Tibial artery (tissue), 4 donors: ENCODE results near the gene ADI1.

Source experiments
- DNase-seq, 2 donors: peaks; one replicate each; pipeline ENCODE4 v3.0.0-alpha.2; 2019
- H3K27ac ChIP-seq, 2 donors: fragments of 200-600 bp; sonication (generic) in 1 of 2; 1 replicate in 1 of 2; 2 replicates in 1 of 2; pipeline ENCODE4 v1.5.1; 2018 to 2019; ENCODE audit warnings: mild to moderate bottlenecking in 1 of 2
- H3K27me3 ChIP-seq, 2 donors: fragments of 200-600 bp; sonication (generic) in 1 of 2; one replicate each; pipeline versions ENCODE4 v1.5.1 to v1.6.0; 2016 to 2019
- H3K36me3 ChIP-seq, 3 donors: fragments of 200-600 bp; sonication (generic) in 2 of 3; one replicate each; pipeline ENCODE4 v1.5.1; 2016 to 2019; ENCODE audit warnings: mild to moderate bottlenecking in 2 of 3
- H3K4me1 ChIP-seq, 4 donors: fragments of 200-600 bp; sonication (generic) in 2 of 4; 1 replicate in 3 of 4; 2 replicates in 1 of 4; pipeline ENCODE4 v1.5.1; 2016 to 2019
- H3K4me3 ChIP-seq, 2 donors: fragments of 200-600 bp; sonication (generic) in 1 of 2; 1 replicate in 1 of 2; 2 replicates in 1 of 2; pipeline ENCODE4 v1.5.1; 2018 to 2019; ENCODE audit warnings: mild to moderate bottlenecking in 2 of 2
- H3K9me3 ChIP-seq, 3 donors: fragments of 200-600 bp; sonication (generic) in 1 of 3; one replicate each; pipeline ENCODE4 v1.5.1; 2016 to 2019
- CTCF ChIP-seq, 2 experiments: fragments of 200-600 bp in 1 of 2; fragments of 450-650 bp in 1 of 2; IDR thresholded peaks; one replicate each; pipeline ENCODE4 v1.5.1; 2017 to 2019; ENCODE audit warnings: antibody characterized with exemption in 2 of 2, mild to moderate bottlenecking in 1 of 2, moderate library complexity in 1 of 2
- intact Hi-C: fragments of 100-400 bp; cut with DNase I; formaldehyde crosslinking; loops from one replicate; pipeline ENCODE4 v1.15.0; 2023; ENCODE audit warnings: low total_unique reads

The ADI1 gene

GRCh38 chr2:3483227-3483985 lies 35.9 kb downstream of the ADI1 start:
- peaks cover 14 to 71% (median 48%) of the 10 kb centered on the region in 3 donors for H3K36me3 ChIP-seq

GRCh38 chr2:3482363-3482821 lies 36.9 kb downstream of the ADI1 start:
- no peak overlapping the region for H3K27ac ChIP-seq
- TF ChIP-seq CTCF (IDR thresholded peaks at IDR 0.05), result no peak
- H3K9me3 ChIP-seq, result no peaks in the 10 kb centered on the region
- intact Hi-C loops, result no loop called here
- peak in 1 of 2 donors; percentile 62 for DNase-seq
- no peaks in the 10 kb centered on the region for H3K27me3 ChIP-seq
- peaks cover 0 to 3% (median under 1%) of the 10 kb centered on the region in 4 donors for H3K4me1 ChIP-seq
- H3K36me3 ChIP-seq, result peaks cover 14 to 79% (median 58%) of the 10 kb centered on the region in 3 donors
- no peak overlapping the region for H3K4me3 ChIP-seq

More at GRCh38 chr2:3483227-3483985, 35.9 kb downstream of the ADI1 start:
- Histone ChIP-seq H3K27me3 (no peaks in the 10 kb centered on the region), H3K4me1 (peaks cover 0 to 14% (median 4%) of the 10 kb centered on the region in 4 donors), H3K9me3 (no peaks in the 10 kb centered on the region), H3K4me3 (no peak overlapping the region), H3K27ac (no peak overlapping the region)
- intact Hi-C loops, result no loop called here
- DNase-seq, result peak in 1 of 2 donors; percentile 7
- no peak for TF ChIP-seq CTCF (IDR thresholded peaks at IDR 0.05)

- intact Hi-C loops, result no loop called here
- no peak overlapping the region for H3K4me3 ChIP-seq
- no peak for TF ChIP-seq CTCF (IDR thresholded peaks at IDR 0.05)
Measured at GRCh38 chr2:3481736-3482362, 37.5 kb downstream of the ADI1 start.

GRCh38 chr2:3481011-3481400 lies 38.3 kb downstream of the ADI1 start:
- Histone ChIP-seq H3K4me1 (no peaks in the 10 kb centered on the region), H3K27me3 (no peaks in the 10 kb centered on the region), H3K36me3 (peaks cover 14 to 82% (median 60%) of the 10 kb centered on the region in 3 donors), H3K27ac (no peak overlapping the region), H3K9me3 (no peaks in the 10 kb centered on the region), H3K4me3 (no peak overlapping the region)
- no peak for DNase-seq
- TF ChIP-seq CTCF (IDR thresholded peaks at IDR 0.05), result no peak
- intact Hi-C loops, result no loop called here

More at GRCh38 chr2:3481736-3482362, 37.5 kb downstream of the ADI1 start:
- no peaks in the 10 kb centered on the region for H3K27me3 ChIP-seq
- H3K9me3 ChIP-seq, result no peaks in the 10 kb centered on the region
- DNase-seq, result peak in 1 of 2 donors; percentile 57
- H3K4me1 ChIP-seq, result no peaks in the 10 kb centered on the region
- peaks cover 14 to 80% (median 58%) of the 10 kb centered on the region in 3 donors for H3K36me3 ChIP-seq
- no peak overlapping the region for H3K27ac ChIP-seq

GRCh38 chr2:3480352-3481010 lies 38.9 kb downstream of the ADI1 start:
- no peak for TF ChIP-seq CTCF (IDR thresholded peaks at IDR 0.05)
- H3K4me1 ChIP-seq, result no peaks in the 10 kb centered on the region
- DNase-seq, result no peak
- intact Hi-C loops, result no loop called here
- no peak overlapping the region for H3K27ac ChIP-seq
- H3K27me3 ChIP-seq, result no peaks in the 10 kb centered on the region
- no peaks in the 10 kb centered on the region for H3K9me3 ChIP-seq
- H3K36me3 ChIP-seq, result peaks cover 14 to 82% (median 60%) of the 10 kb centered on the region in 3 donors
- no peak overlapping the region for H3K4me3 ChIP-seq
